RCC 7860 (cell line): ENCODE results near the gene TNXB.
"Not testable (repeated sequence)": the region's sequence is repeated elsewhere in the genome, so short reads cannot be mapped to it uniquely, and the experiment has no call there.

Experiments used
- DNase-seq: peaks from one replicate; pipeline ENCODE4 v3.0.0-alpha.2; 2015; ENCODE audit warnings: low spot score
- FAIRE-seq: peaks from 2 replicates; lab custom pipeline; 2012; peaks lifted over from hg19 to GRCh38; lab: Jason Lieb, UNC

Gene TNXB

DNA sequence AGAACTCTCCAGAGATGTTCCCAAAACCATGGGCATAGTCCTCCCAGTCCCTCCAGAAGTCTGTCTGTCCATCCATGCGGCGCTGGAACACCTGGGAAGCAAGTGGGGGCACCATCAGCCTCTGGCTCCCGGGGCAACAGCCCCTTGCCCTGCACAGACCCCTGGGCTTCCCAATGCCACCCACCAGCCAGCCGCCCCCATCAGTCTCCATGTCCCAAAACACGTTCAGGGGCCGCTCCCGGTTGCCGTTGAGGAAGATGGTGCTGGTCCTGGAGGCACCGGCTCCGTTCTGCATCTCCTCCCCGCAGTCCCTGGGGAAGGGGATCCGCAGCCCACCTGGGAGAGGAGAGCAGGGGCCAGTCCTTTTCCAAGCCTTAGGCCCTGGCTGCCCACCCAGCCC is 99.6 kb downstream of the TNXB start:
- FAIRE-seq, DNase-seq: not testable (repeated sequence)

GRCh38 chr6:32008616-32009015 is 100.5 kb downstream of the TNXB start:
- FAIRE-seq, DNase-seq: not testable (repeated sequence)

DNA sequence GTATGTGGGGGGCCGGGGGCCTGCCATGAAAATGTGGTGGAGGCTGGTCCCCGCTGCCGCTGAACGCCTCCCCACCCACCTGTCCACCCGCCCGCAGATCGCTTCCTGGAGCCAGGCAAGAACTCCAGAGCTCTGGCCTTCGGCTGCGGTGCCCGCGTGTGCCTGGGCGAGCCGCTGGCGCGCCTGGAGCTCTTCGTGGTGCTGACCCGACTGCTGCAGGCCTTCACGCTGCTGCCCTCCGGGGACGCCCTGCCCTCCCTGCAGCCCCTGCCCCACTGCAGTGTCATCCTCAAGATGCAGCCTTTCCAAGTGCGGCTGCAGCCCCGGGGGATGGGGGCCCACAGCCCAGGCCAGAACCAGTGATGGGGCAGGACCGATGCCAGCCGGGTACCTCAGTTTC is 101.1 kb downstream of the TNXB start:
- not testable (repeated sequence) for FAIRE-seq, DNase-seq

GRCh38 chr6:32007086-32007485 is 102.1 kb downstream of the TNXB start:
- not testable (repeated sequence) for DNase-seq, FAIRE-seq

GRCh38 chr6:32005991-32006529 is 103.1 kb downstream of the TNXB start:
- not testable (repeated sequence) for FAIRE-seq, DNase-seq

GRCh38 chr6:32005538-32005880 is 103.6 kb downstream of the TNXB start:
- FAIRE-seq, DNase-seq: not testable (repeated sequence)

- not testable (repeated sequence) for FAIRE-seq, DNase-seq
Observed at GRCh38 chr6:32004864-32005537, 104.1 kb downstream of the TNXB start.

DNA sequence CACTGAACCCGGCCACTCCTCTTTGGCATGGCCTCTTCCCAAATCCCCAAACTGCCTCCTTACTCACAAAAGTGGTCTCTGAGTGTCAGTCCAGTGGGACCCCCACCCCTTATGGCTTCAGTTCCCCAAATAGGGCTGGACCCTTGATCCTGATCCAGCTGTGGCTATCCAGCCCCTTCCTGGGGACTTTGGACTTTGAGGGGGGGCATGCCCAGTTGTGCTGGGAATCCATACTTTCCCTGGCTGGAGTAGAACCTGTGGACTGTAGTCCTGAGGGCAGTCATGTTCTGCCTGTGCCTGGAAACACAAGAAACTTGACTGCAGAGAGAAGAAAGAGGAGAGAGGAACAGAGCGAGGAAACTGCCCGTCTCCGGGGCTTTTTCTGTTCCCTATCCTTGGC is 104.7 kb downstream of the TNXB start:
- not testable (repeated sequence) for DNase-seq, FAIRE-seq

- not testable (repeated sequence) for DNase-seq, FAIRE-seq
Observed at GRCh38 chr6:32003301-32003700, 105.8 kb downstream of the TNXB start.

GRCh38 chr6:32002546-32003268 is 106.4 kb downstream of the TNXB start:
- FAIRE-seq, DNase-seq: not testable (repeated sequence)

DNA sequence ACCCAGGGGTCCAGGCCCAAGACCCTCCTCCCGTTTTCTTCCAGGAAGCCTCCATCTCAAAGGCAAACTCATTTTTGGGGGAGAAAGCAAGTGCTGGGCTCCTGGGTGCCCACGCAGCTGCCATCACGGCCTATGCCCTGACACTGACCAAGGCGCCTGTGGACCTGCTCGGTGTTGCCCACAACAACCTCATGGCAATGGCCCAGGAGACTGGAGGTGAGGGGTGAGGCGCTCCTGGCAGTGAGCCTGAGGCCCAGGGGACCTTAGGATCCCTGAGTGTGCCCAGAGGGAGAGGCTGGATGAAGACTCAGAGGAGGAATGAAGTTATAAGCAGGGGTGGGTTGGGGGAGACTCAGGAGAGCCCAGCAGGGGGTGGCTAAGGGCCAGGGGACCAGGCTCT is 112.8 kb downstream of the TNXB start:
- FAIRE-seq, DNase-seq: not testable (repeated sequence)

- not testable (repeated sequence) for FAIRE-seq, DNase-seq
Observed at GRCh38 chr6:31994421-31994820, 114.7 kb downstream of the TNXB start.
